Trophoblast cell (in vitro differentiated cells and primary cell): Measurements from ENCODE around the gene OR2T11.
"Not testable (repeated sequence)": the region's sequence is repeated elsewhere in the genome, so short reads cannot be mapped to it uniquely, and the experiment has no call there.

ENCODE experiments used
- DNase-seq, 2 donors: peaks; one replicate each; pipeline ENCODE4 v3.0.0-alpha.2; 2016
- H2AFZ ChIP-seq: 2 replicates; pipeline ENCODE4 v1.6.1; 2013; ENCODE audit warnings: low read length, moderate library complexity, mild to moderate bottlenecking; ENCODE audit not compliant: insufficient read depth, poor library complexity
- H2AK5ac ChIP-seq: 2 replicates; pipeline ENCODE4 v1.6.1; 2013; ENCODE audit warnings: mild to moderate bottlenecking, low read length
- H2BK120ac ChIP-seq: 2 replicates; pipeline ENCODE4 v1.6.1; 2013; ENCODE audit warnings: low read length, mild to moderate bottlenecking, moderate library complexity; ENCODE audit not compliant: insufficient read depth, poor library complexity
- H2BK12ac ChIP-seq: 2 replicates; pipeline ENCODE4 v1.6.1; 2013; ENCODE audit warnings: mild to moderate bottlenecking, low read length, moderate library complexity
- H2BK5ac ChIP-seq: 2 replicates; pipeline ENCODE4 v1.6.1; 2013; ENCODE audit warnings: low read length, low read depth, moderate library complexity, mild to moderate bottlenecking; ENCODE audit not compliant: poor library complexity
- H3K14ac ChIP-seq: 2 replicates; pipeline ENCODE4 v1.6.1; 2013; ENCODE audit warnings: mild to moderate bottlenecking, low read length
- H3K18ac ChIP-seq: 2 replicates; pipeline ENCODE4 v1.6.1; 2013; ENCODE audit warnings: mild to moderate bottlenecking, low read length
- H3K23ac ChIP-seq: 2 replicates; pipeline ENCODE4 v1.6.1; 2013; ENCODE audit warnings: low read length
- H3K27ac ChIP-seq: 2 replicates; pipeline ENCODE4 v1.5.1; 2013; ENCODE audit warnings: low read depth, mild to moderate bottlenecking, inconsistent platforms, low read length, moderate library complexity
- H3K27me3 ChIP-seq: 2 replicates; pipeline ENCODE4 v1.6.1; 2013; ENCODE audit warnings: inconsistent platforms, mild to moderate bottlenecking, low read length, moderate library complexity; ENCODE audit not compliant: insufficient read depth
- H3K36me3 ChIP-seq, 2 experiments: 1 replicate in 1 of 2; 2 replicates in 1 of 2; pipeline ENCODE4 v1.6.1; 2013; ENCODE audit warnings: low read length in 2 of 2, mild to moderate bottlenecking in 2 of 2, moderate library complexity in 1 of 2; ENCODE audit not compliant: insufficient read depth in 2 of 2, control insufficient read depth in 1 of 2
- H3K4ac ChIP-seq: 2 replicates; pipeline ENCODE4 v1.6.1; 2013; ENCODE audit warnings: low read depth, mild to moderate bottlenecking, low read length, moderate library complexity
- H3K4me1 ChIP-seq, 2 experiments: 1 replicate in 1 of 2; 2 replicates in 1 of 2; pipeline ENCODE4 v1.6.1; 2013; ENCODE audit warnings: low read length in 2 of 2, mild to moderate bottlenecking in 2 of 2, moderate library complexity in 1 of 2; ENCODE audit not compliant: insufficient read depth in 2 of 2, control insufficient read depth in 1 of 2
- H3K4me2 ChIP-seq: 2 replicates; pipeline ENCODE4 v1.6.1; 2013; ENCODE audit warnings: inconsistent platforms, mild to moderate bottlenecking, low read length, moderate library complexity
- H3K4me3 ChIP-seq: 2 replicates; pipeline ENCODE4 v1.5.1; 2013; ENCODE audit warnings: mild to moderate bottlenecking, low read depth, low read length, inconsistent platforms
- H3K79me1 ChIP-seq: one replicate; pipeline ENCODE4 v1.6.1; 2013; ENCODE audit warnings: low read length
- H3K79me2 ChIP-seq: 2 replicates; pipeline ENCODE4 v1.6.1; 2013; ENCODE audit warnings: low read length, mild to moderate bottlenecking; ENCODE audit not compliant: control insufficient read depth, insufficient read depth, poor library complexity
- H3K9ac ChIP-seq: 2 replicates; pipeline ENCODE4 v1.6.1; 2013; ENCODE audit warnings: mild to moderate bottlenecking, low read length
- H3K9me3 ChIP-seq: 2 replicates; pipeline ENCODE4 v1.6.1; 2013; ENCODE audit warnings: low read depth, mild to moderate bottlenecking, control low read depth, inconsistent platforms, low read length; ENCODE audit not compliant: insufficient read depth
- H4K12ac ChIP-seq: 2 replicates; pipeline ENCODE4 v1.6.1; 2013; ENCODE audit warnings: low read depth, mild to moderate bottlenecking, low read length, moderate library complexity
- H4K8ac ChIP-seq: 2 replicates; pipeline ENCODE4 v1.6.1; 2013; ENCODE audit warnings: low read depth, mild to moderate bottlenecking, low read length, moderate library complexity
- H4K91ac ChIP-seq: one replicate; pipeline ENCODE4 v1.6.1; 2013; ENCODE audit warnings: low read depth, mild to moderate bottlenecking, low read length, moderate library complexity
- WGBS: extraction: QIAGEN DNeasy Blood & Tissue Kit; methylation state at CpG from one replicate; pipeline ENCODE4 v1.1.7; 2013; ENCODE audit warnings: missing lambda C conversion rate; ENCODE audit not compliant: insufficient read length, insufficient coverage; ENCODE audit errors: extremely low coverage; 5-methylcytosine and 5-hydroxymethylcytosine counted together

Gene OR2T11

GRCh38 chr1:248585266-248585665 lies 49.6 kb downstream of the OR2T11 start:
- no peak overlapping the region for H2AFZ ChIP-seq
- H3K79me2 ChIP-seq, result no peaks in the 10 kb centered on the region
- WGBS, result no CpG with 5 or more reads among the region's 3 CpGs
- H3K4ac ChIP-seq, result no peak overlapping the region
- H3K36me3 ChIP-seq, result no peaks in the 10 kb centered on the region
- no peak for DNase-seq
- H3K4me2 ChIP-seq, result no peak overlapping the region
- H3K23ac ChIP-seq, result no peak overlapping the region
- H3K9me3 ChIP-seq, result peaks cover 3% of the 10 kb centered on the region
- H2AK5ac ChIP-seq, result no peak overlapping the region
- H3K18ac ChIP-seq, result no peak overlapping the region
- no peaks in the 10 kb centered on the region for H3K4me1 ChIP-seq
- H4K91ac ChIP-seq, result no peak overlapping the region
- H3K27me3 ChIP-seq, result no peaks in the 10 kb centered on the region
- no peak overlapping the region for H2BK120ac ChIP-seq
- no peak overlapping the region for H3K14ac ChIP-seq
- no peak overlapping the region for H3K4me3 ChIP-seq
- H3K9ac ChIP-seq, result no peak overlapping the region
- no peak overlapping the region for H3K27ac ChIP-seq
- H4K8ac ChIP-seq, result no peak overlapping the region
- H4K12ac ChIP-seq, result no peak overlapping the region
- H2BK12ac ChIP-seq, result no peak overlapping the region
- no peaks in the 10 kb centered on the region for H3K79me1 ChIP-seq
- no peak overlapping the region for H2BK5ac ChIP-seq

DNA sequence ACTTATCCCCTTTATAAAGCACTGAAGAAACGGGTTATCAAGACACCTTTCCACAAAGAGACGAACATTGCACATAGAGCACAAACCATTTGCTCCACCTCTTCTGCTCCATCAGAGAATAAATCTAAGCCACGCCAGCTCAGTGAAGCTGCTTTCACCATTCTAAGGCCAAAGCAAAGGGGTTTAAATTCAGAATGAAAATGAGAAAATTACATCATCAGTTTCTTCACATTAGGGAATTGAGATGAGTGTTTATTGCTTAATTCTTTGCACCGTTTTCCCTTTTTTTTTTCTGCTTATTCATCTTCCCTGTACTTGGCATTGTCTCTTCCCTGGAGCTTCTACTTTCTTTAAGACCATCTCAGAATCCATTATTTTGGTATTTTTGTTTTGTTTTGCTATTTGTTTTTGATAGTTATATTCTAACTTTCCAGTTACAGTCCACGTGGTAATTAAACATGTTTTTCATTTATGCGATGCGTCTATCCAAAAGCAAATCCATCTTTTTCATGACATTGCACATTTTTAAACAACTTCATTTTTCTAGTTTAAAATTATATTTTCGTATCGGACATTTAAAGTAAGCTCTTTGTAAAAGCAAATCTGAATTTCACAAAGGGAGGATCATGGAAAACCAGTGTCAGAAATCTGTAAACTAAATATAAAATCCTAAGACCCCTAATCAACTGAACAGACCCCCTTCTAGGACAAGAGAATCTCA lies 58.5 kb downstream of the OR2T11 start:
- no CpG with 5 or more reads among the region's 9 CpGs for WGBS
- H3K27me3 ChIP-seq, result no peaks in the 10 kb centered on the region

DNA sequence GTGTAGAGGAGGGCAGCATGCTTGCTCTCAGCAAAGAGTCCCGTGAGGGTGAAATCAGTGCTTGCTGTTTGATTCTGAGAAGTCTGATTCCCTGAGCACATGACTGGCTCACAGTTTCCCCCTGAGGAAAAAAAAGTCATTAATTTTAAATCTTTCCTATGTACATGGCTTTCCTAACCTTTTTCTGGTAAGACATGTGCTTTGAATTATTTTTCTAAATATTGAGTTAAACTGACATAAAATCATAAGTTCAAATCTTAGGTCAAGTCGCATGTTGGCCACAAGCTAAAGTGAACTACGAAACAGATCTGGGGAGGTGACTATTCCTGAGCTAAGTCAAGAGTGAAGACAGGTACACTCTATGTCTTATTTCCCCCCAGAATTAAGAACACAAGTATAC lies 60.2 kb downstream of the OR2T11 start, which contains the start of gene OR2T34:
Gene OR2T34 (minus strand): TSS at position 101 of the 400 bp plus-strand sequence. CDS start 0 bp downstream, at position 101.
- not testable (repeated sequence) for H3K27me3 ChIP-seq, H3K4me2 ChIP-seq, H3K36me3 ChIP-seq, H3K9me3 ChIP-seq, H3K18ac ChIP-seq, H2AFZ ChIP-seq, H3K27ac ChIP-seq, H3K14ac ChIP-seq, H2BK12ac ChIP-seq, H3K79me1 ChIP-seq, DNase-seq, H3K23ac ChIP-seq, H3K79me2 ChIP-seq, H3K9ac ChIP-seq, H3K4ac ChIP-seq, H3K4me1 ChIP-seq, H4K12ac ChIP-seq, H3K4me3 ChIP-seq, H4K8ac ChIP-seq, H2BK5ac ChIP-seq, H2BK120ac ChIP-seq, H2AK5ac ChIP-seq, H4K91ac ChIP-seq
- no CpG with 5 or more reads among the region's 3 CpGs for WGBS

More for the DNA sequence above, 58.5 kb downstream of the OR2T11 start:
- Histone ChIP-seq H3K23ac (no peak overlapping the region), H3K4ac (no peak overlapping the region), H3K18ac (no peak overlapping the region), H3K4me2 (no peak overlapping the region), H3K36me3 (no peaks in the 10 kb centered on the region), H3K79me2 (no peaks in the 10 kb centered on the region), H3K9ac (no peak overlapping the region), H3K14ac (no peak overlapping the region), H2AFZ (no peak overlapping the region), H3K79me1 (no peaks in the 10 kb centered on the region), H2AK5ac (no peak overlapping the region), H2BK12ac (no peak overlapping the region), H2BK5ac (no peak overlapping the region), H4K91ac (no peak overlapping the region), H4K12ac (no peak overlapping the region), H3K9me3 (peaks cover 3% of the 10 kb centered on the region), H3K4me1 (no peaks in the 10 kb centered on the region), H3K27ac (no peak overlapping the region), H2BK120ac (no peak overlapping the region), H3K4me3 (no peak overlapping the region), H4K8ac (no peak overlapping the region)
- no peak for DNase-seq

DNA sequence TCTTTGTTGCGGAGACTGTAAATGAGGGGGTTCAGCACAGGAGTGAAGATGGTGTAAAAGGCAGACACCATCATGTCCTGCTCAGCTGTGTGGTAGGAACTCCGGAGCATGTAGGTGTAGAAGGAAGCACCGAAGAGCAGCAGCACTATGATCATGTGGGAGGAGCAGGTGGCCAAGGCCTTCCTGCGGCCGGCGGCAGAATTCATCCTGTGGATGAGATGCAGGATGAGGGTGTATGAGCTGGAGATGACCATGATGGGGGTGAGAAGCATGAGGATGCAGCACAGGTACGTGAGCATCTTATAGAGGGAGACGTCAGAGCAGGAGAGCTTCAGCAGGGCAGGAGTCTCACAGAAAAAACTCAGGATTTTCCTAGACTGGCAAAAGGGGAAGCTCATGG lies 61.0 kb downstream of the OR2T11 start:
- H2BK5ac ChIP-seq, H3K4ac ChIP-seq, H3K4me2 ChIP-seq, H3K27me3 ChIP-seq, H4K91ac ChIP-seq, H2AK5ac ChIP-seq, H3K14ac ChIP-seq, H3K18ac ChIP-seq, H3K23ac ChIP-seq, H4K8ac ChIP-seq, H2AFZ ChIP-seq, H3K9ac ChIP-seq, DNase-seq, H3K4me1 ChIP-seq, H3K27ac ChIP-seq, H4K12ac ChIP-seq, H3K79me1 ChIP-seq, H3K9me3 ChIP-seq, H2BK120ac ChIP-seq, H3K36me3 ChIP-seq, H3K79me2 ChIP-seq, H2BK12ac ChIP-seq, H3K4me3 ChIP-seq: not testable (repeated sequence)
- no CpG with 5 or more reads among the region's 8 CpGs for WGBS
